Heart left ventricle (tissue), 16 donors: Measurements from ENCODE around the gene LRRC2. TPM values are rescaled to one million over a fixed set of nuclear protein-coding genes. Genes with fewer than 3 reads are reported as not detected.

Source experiments
- ATAC-seq, 4 donors: fragments of 200-7000 bp; cut with Tn5 transposase; one replicate each; pipeline ENCODE4 v1.9.1; 2020 to 2022; ENCODE audit warnings: moderate library complexity in 4 of 4, mild to moderate bottlenecking in 3 of 4, moderate number of reproducible peaks in 1 of 4
- DNase-seq, 5 donors: peaks; one replicate each; pipeline ENCODE4 v3.0.0-alpha.2; 2020
- H3K27ac ChIP-seq, 12 donors: fragments of 200-600 bp; sonication (generic) in 4 of 12; one replicate each; pipeline versions ENCODE4 v1.5.0 to v1.8.0; 2016 to 2022; ENCODE audit warnings: mild to moderate bottlenecking in 2 of 12
- H3K27me3 ChIP-seq, 9 donors: fragments of 200-600 bp; sonication (generic) in 2 of 9; one replicate each; pipeline versions ENCODE4 v1.5.1 to v1.8.0; 2016 to 2022; ENCODE audit warnings: mild to moderate bottlenecking in 3 of 9
- H3K36me3 ChIP-seq, 9 donors: fragments of 200-600 bp; sonication (generic) in 2 of 9; one replicate each; pipeline versions ENCODE4 v1.5.0 to v1.8.0; 2018 to 2022; ENCODE audit warnings: mild to moderate bottlenecking in 2 of 9
- H3K4me1 ChIP-seq, 12 donors: fragments of 200-600 bp; sonication (generic) in 4 of 12; one replicate each; pipeline versions ENCODE4 v1.5.0 to v1.8.0; 2016 to 2022; ENCODE audit warnings: mild to moderate bottlenecking in 3 of 12
- H3K4me3 ChIP-seq, 12 donors: fragments of 200-600 bp; sonication (generic) in 4 of 12; one replicate each; pipeline versions ENCODE4 v1.5.0 to v1.8.0; 2017 to 2022; ENCODE audit warnings: mild to moderate bottlenecking in 9 of 12, moderate library complexity in 4 of 12
- H3K9me3 ChIP-seq, 12 donors: fragments of 200-600 bp; sonication (generic) in 4 of 12; one replicate each; pipeline versions ENCODE4 v1.5.0 to v1.8.0; 2016 to 2022; ENCODE audit warnings: mild to moderate bottlenecking in 1 of 12
- POLR2A ChIP-seq, 2 donors: fragments of 450-650 bp; IDR thresholded peaks; one replicate each; pipeline ENCODE4 v1.6.1; 2017; ENCODE audit warnings: antibody characterized with exemption in 2 of 2, mild to moderate bottlenecking in 2 of 2, moderate library complexity in 2 of 2
- WGBS, 4 donors: extraction: QIAGEN DNeasy Blood & Tissue Kit in 2 of 4; methylation state at CpG; one replicate each; pipeline versions ENCODE4 v1.1.5 to v1.1.7; 2013 to 2018; 5-methylcytosine and 5-hydroxymethylcytosine counted together
- intact Hi-C, 10 donors: fragments of 100-400 bp; cut with DNase I; formaldehyde crosslinking; loops; one replicate each; pipeline versions ENCODE4 v1.11.1 to v1.14.2; 2022
- polyA plus RNA-seq, 2 donors: library from polyadenylated mRNA; stranded (reverse); fragments of 200-250 nt; gene quantifications; one replicate each; pipeline ENCODE4 v1.2.3, GENCODE V29; 2013
- total RNA-seq, 9 donors: library from RNA; depleted of rRNA in 2 of 9; stranded (reverse); fragments of >200 nt in 2 of 9; fragmentation: NEBNext Ultra II Directional in 3 of 9; extraction: Animal tissue kit (Norgen Biotek cat#: 25700) in 3 of 9; gene quantifications; one replicate each; pipeline versions ENCODE4 v1.1.0 to v1.2.4, GENCODE V29; 2016 to 2023
- TF ChIP-seq, protein P1 (sequence below), 12 donors: fragments of 200-600 bp; sonication (generic) in 4 of 12; IDR thresholded peaks; one replicate each; pipeline versions ENCODE4 v1.5.0 to v1.8.0; 2018 to 2022; ENCODE audit warnings: antibody characterized with exemption in 12 of 12, mild to moderate bottlenecking in 5 of 12
- donor health status: ischemic (EF 13 %, LVEDD 7.1; RV severe dilation, severe dysfunction).
- donor health status: healthy with polysubstance abuse.
- donor health status: DM: no; HTN: yes; CAD: no.
- donor health status: DM: no; HTN: no; CAD: no.
- donor health status: ischemic (EF 25% LVEDD 6.9; RV normal size, moderate dysfunction).
- donor health status: ischemic (EF 25% LVEDD 5.7; RV mildly dilated, moderate dysfunction).
- donor health status: healthy.
- donor health status: DM: yes; HTN: yes; CAD: no.
- donor health status: ischemic (EF 35%, LVEDD 5.7; RV mildly dilated, moderate dysfunction).
- donor health status: nonischemic (EF 11% LVEDD 7.7; RV severe dilation, severe dysfunction).
- donor health status: DM: yes; HTN: yes; CAD: no.
- donor health status: PGD.
- donor health status: ischemic (EF 29% LVEDD 5.4; RV normal size, mild dysfunction).
- donor health status: nonischemic (EF 23%, LVEDD 6.1; RV moderate dilation, normal function).

Gene LRRC2
- total and polyA plus RNA-seq, 11 donors = 20.7 to 147 (median 83.7) TPM

DNA sequence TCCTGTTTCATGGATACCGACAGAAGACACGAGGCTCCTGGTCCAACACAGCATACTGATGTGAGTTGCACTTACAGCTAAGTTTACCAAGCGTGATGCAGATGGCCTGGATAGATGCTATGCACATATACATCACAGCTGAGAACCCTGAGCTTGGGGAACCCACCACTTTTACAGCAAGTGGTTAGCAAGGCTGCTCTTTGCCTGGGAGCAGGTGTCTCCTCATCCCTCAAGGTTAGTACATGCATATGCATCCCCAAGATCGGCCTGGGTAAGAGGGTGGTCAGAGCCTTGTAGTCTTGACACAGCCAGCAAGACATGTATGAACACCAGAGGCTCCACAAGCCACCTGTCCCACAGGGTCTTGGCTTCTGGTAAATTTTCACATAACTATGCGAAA lies 28.3 kb downstream of the LRRC2 start:
- no peak overlapping the region for H3K27ac ChIP-seq
- H3K36me3 ChIP-seq = peaks cover 0 to 70% (median 0%) of the 10 kb centered on the region in 9 donors
- ATAC-seq = no peak
- H3K4me3 ChIP-seq = no peak overlapping the region
- peaks cover 0 to 35% (median 9%) of the 10 kb centered on the region in 12 donors for H3K4me1 ChIP-seq
- no peak for DNase-seq
- intact Hi-C loops = no loop called here
- H3K27me3 ChIP-seq = no peaks in the 10 kb centered on the region
- H3K9me3 ChIP-seq = no peaks in the 10 kb centered on the region
- WGBS, 4 donors = 89 to 98% (median 94%) methylated on average over 5 of the region's 5 CpGs
- TF ChIP-seq, protein P1, sequence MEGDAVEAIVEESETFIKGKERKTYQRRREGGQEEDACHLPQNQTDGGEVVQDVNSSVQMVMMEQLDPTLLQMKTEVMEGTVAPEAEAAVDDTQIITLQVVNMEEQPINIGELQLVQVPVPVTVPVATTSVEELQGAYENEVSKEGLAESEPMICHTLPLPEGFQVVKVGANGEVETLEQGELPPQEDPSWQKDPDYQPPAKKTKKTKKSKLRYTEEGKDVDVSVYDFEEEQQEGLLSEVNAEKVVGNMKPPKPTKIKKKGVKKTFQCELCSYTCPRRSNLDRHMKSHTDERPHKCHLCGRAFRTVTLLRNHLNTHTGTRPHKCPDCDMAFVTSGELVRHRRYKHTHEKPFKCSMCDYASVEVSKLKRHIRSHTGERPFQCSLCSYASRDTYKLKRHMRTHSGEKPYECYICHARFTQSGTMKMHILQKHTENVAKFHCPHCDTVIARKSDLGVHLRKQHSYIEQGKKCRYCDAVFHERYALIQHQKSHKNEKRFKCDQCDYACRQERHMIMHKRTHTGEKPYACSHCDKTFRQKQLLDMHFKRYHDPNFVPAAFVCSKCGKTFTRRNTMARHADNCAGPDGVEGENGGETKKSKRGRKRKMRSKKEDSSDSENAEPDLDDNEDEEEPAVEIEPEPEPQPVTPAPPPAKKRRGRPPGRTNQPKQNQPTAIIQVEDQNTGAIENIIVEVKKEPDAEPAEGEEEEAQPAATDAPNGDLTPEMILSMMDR (IDR thresholded peaks at IDR 0.05) = no peak
- TF ChIP-seq POLR2A (IDR thresholded peaks at IDR 0.05) = no peak

GRCh38 chr3:46537316-46537715 lies 28.8 kb downstream of the LRRC2 start:
- Histone ChIP-seq H3K27me3 (no peaks in the 10 kb centered on the region), H3K4me1 (peaks cover 0 to 35% (median 9%) of the 10 kb centered on the region in 12 donors), H3K4me3 (no peak overlapping the region), H3K36me3 (peaks cover 0 to 75% (median 2%) of the 10 kb centered on the region in 9 donors), H3K27ac (no peak overlapping the region), H3K9me3 (no peaks in the 10 kb centered on the region)
- TF ChIP-seq, protein P1 (IDR thresholded peaks at IDR 0.05) = no peak
- no peak for TF ChIP-seq POLR2A (IDR thresholded peaks at IDR 0.05)
- no peak for ATAC-seq
- no peak for DNase-seq
- 93 to 100% (median 97%) methylated on average over 1 of the region's 1 CpG for WGBS, 4 donors
- intact Hi-C loops = no loop called here

DNA sequence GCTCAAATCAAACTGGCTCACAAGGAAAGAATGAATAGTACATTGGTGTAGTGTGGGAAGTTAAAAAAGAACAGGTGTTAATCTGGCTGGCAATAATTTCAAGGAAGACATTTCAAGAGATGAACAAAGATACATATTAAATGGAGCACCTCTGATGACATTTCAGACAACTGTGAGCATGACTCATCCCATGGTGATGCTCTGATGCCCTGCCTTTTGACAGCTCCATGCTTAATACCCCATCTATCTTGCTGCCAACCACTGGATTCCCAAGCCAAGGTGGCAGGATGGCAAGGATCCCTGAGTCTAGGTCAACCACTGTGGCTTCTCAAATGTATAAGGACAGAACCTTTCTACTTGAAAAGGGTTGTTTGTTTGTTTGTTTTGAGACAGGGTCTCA lies 29.3 kb downstream of the LRRC2 start:
- no peak overlapping the region for H3K27ac ChIP-seq
- intact Hi-C loops = no loop called here
- no peak for DNase-seq
- no peaks in the 10 kb centered on the region for H3K27me3 ChIP-seq
- H3K36me3 ChIP-seq = peaks cover 0 to 78% (median 8%) of the 10 kb centered on the region in 9 donors
- H3K4me3 ChIP-seq = no peak overlapping the region
- ATAC-seq = no peak
- H3K9me3 ChIP-seq = no peaks in the 10 kb centered on the region
- peaks cover 0 to 31% (median 9%) of the 10 kb centered on the region in 12 donors for H3K4me1 ChIP-seq
- no peak for TF ChIP-seq POLR2A (IDR thresholded peaks at IDR 0.05)
- TF ChIP-seq, protein P1 (IDR thresholded peaks at IDR 0.05) = no peak

DNA sequence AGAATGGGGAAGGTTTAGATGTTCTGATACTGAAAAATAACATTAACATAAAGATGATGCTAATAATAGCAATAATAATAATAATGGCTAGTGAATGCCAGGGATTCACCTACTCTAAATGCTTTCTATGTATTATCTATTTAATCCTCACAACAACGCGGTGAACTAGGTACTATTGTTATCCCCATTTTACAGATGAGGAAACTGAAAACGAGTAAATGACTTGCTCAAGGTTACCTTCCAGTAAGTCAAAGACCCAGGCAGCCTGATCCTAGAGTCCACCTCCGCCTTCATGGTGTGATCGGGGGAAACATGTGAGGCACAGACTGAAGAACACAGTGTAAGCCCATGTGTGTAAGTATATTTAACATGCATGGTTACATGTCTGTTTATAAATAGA lies 30.4 kb downstream of the LRRC2 start:
- Histone ChIP-seq H3K4me1 (peaks cover 0 to 31% (median 9%) of the 10 kb centered on the region in 12 donors), H3K27ac (no peak overlapping the region), H3K36me3 (peaks cover 0 to 83% (median 13%) of the 10 kb centered on the region in 9 donors), H3K4me3 (no peak overlapping the region), H3K27me3 (no peaks in the 10 kb centered on the region), H3K9me3 (no peaks in the 10 kb centered on the region)
- DNase-seq = no peak
- intact Hi-C loops = no loop called here
- ATAC-seq = no peak
- WGBS, 4 donors = 93 to 96% (median 95%) methylated on average over 5 of the region's 5 CpGs
- no peak for TF ChIP-seq POLR2A (IDR thresholded peaks at IDR 0.05)
- TF ChIP-seq, protein P1 (IDR thresholded peaks at IDR 0.05) = no peak
